Renal cortical epithelial cell (primary cell): ENCODE results near the gene INSM1. TPM values are rescaled to one million over a fixed set of nuclear protein-coding genes. Genes with fewer than 3 reads are reported as not detected.

Source experiments
- DNase-seq: peaks from one replicate; pipeline ENCODE4 v3.0.0-alpha.2; 2011; ENCODE audit warnings: low read depth
- total RNA-seq: library from RNA; depleted of rRNA; stranded (reverse); fragments of >200 nt; gene quantifications from 2 replicates; pipeline ENCODE4 v1.2.3, GENCODE V29; 2014

Gene INSM1
- total RNA-seq, 1 donor from 2014 or later, result not detected

GRCh38 chr20:20393207-20394120 is 25.6 kb downstream of the INSM1 start:
- DNase-seq, result no peak

GRCh38 chr20:20395087-20395486 is 27.2 kb downstream of the INSM1 start:
- no peak for DNase-seq

- no peak for DNase-seq
These were observed 28.1 kb downstream of the INSM1 start for GRCh38 chr20:20395903-20396568.

- DNase-seq, result no peak
These were observed 28.9 kb downstream of the INSM1 start for GRCh38 chr20:20396794-20397193.

GRCh38 chr20:20398123-20398522 is 30.2 kb downstream of the INSM1 start:
- no peak for DNase-seq

GRCh38 chr20:20399531-20400500 is 31.9 kb downstream of the INSM1 start:
- DNase-seq, result peak; percentile 43

GRCh38 chr20:20401991-20402390 is 34.1 kb downstream of the INSM1 start:
- no peak for DNase-seq

- DNase-seq, result no peak
These were observed 36.7 kb downstream of the INSM1 start for GRCh38 chr20:20404633-20405032.

- no peak for DNase-seq
These were observed 37.7 kb downstream of the INSM1 start for GRCh38 chr20:20405623-20406022.

GRCh38 chr20:20406306-20406705 is 38.4 kb downstream of the INSM1 start:
- DNase-seq, result no peak

GRCh38 chr20:20407891-20408805 is 40.2 kb downstream of the INSM1 start:
- peak; percentile 4 for DNase-seq

- DNase-seq, result no peak
These were observed 41.4 kb downstream of the INSM1 start for GRCh38 chr20:20409331-20409730.

GRCh38 chr20:20410678-20411077 is 42.8 kb downstream of the INSM1 start:
- DNase-seq, result no peak

GRCh38 chr20:20411402-20411801 is 43.5 kb downstream of the INSM1 start:
- DNase-seq, result no peak

GRCh38 chr20:20411836-20412235 is 43.9 kb downstream of the INSM1 start:
- no peak for DNase-seq

GRCh38 chr20:20412750-20413149 is 44.8 kb downstream of the INSM1 start:
- DNase-seq, result no peak

GRCh38 chr20:20413810-20414281 is 45.9 kb downstream of the INSM1 start:
- no peak for DNase-seq

GRCh38 chr20:20414640-20415220 is 46.8 kb downstream of the INSM1 start:
- DNase-seq, result no peak

- no peak for DNase-seq
These were observed 47.4 kb downstream of the INSM1 start for GRCh38 chr20:20415321-20415720.
